Spleen (tissue), 7 donors: ENCODE measurements around the gene TCF12.

Experiments used
- CTCF ChIP-seq, 11 experiments: fragments of 200-600 bp in 7 of 11; fragments of 450-650 bp in 4 of 11; sonication (generic) in 4 of 11; IDR thresholded peaks in 8 of 11; conservative IDR thresholded peaks in 3 of 11; 1 replicate in 7 of 11; 2 replicates in 4 of 11; pipeline versions ENCODE4 v1.4.0 to v1.8.0; 2016 to 2021; ENCODE audit warnings: antibody characterized with exemption in 11 of 11, inconsistent platforms in 4 of 11, mild to moderate bottlenecking in 1 of 11
- POLR2A ChIP-seq, 3 donors: fragments of 450-650 bp; IDR thresholded peaks; one replicate each; pipeline ENCODE4 v1.5.1; 2017; ENCODE audit warnings: antibody characterized with exemption in 3 of 3, mild to moderate bottlenecking in 1 of 3
- donor health status: DM: no; HTN: no; CAD: no; lungs with moderate emphysema.
- donor health status: DM: no; HTN: no; CAD: no.
- donor health status: DM: no; HTN: no; CAD: no.

- no peak for TF ChIP-seq CTCF (IDR thresholded peaks at IDR 0.05 in 8 of 11, conservative IDR thresholded peaks at IDR 0.05 in 3 of 11)
- TF ChIP-seq POLR2A (IDR thresholded peaks at IDR 0.05), result no peak
Measured at GRCh38 chr15:57165992-57166391, 247.5 kb downstream of the TCF12 start.
